Testis (tissue), 5 donors: ENCODE results near the gene CRHR2. TPM values are rescaled to one million over a fixed set of nuclear protein-coding genes. Genes with fewer than 3 reads are reported as not detected.

Experiments used
- DNase-seq: peaks from one replicate; pipeline ENCODE4 v3.0.0-alpha.2; 2019
- H3K27ac ChIP-seq, 2 donors: fragments of 200-600 bp; sonication (generic); one replicate each; pipeline ENCODE4 v1.5.1; 2019
- H3K27me3 ChIP-seq: fragments of 200-600 bp; sonication (generic); one replicate; pipeline ENCODE4 v1.5.1; 2019
- H3K36me3 ChIP-seq: fragments of 200-600 bp; sonication (generic); one replicate; pipeline ENCODE4 v1.5.1; 2017; ENCODE audit warnings: low read depth; ENCODE audit errors: missing control alignments
- H3K4me1 ChIP-seq: fragments of 200-600 bp; sonication (generic); one replicate; pipeline ENCODE4 v1.5.1; 2019
- H3K4me3 ChIP-seq, 2 donors: fragments of 200-600 bp; sonication (generic); one replicate each; pipeline ENCODE4 v1.5.1; 2017 to 2019
- H3K9me3 ChIP-seq: fragments of 200-600 bp; sonication (generic); one replicate; pipeline ENCODE4 v1.5.1; 2017
- CTCF ChIP-seq, 3 experiments: fragments of 450-650 bp in 2 of 3; fragments of 200-600 bp in 1 of 3; sonication (generic) in 1 of 3; IDR thresholded peaks; one replicate each; pipeline ENCODE4 v1.5.1; 2016 to 2019; ENCODE audit warnings: antibody characterized with exemption in 3 of 3, mild to moderate bottlenecking in 2 of 3, moderate library complexity in 1 of 3
- POLR2A ChIP-seq: fragments of 450-650 bp; IDR thresholded peaks from one replicate; pipeline ENCODE4 v1.6.1; 2017; ENCODE audit warnings: antibody characterized with exemption, mild to moderate bottlenecking, moderate library complexity
- WGBS, 2 donors: methylation state at CpG; one replicate each; pipeline ENCODE4 v1.1.5; 2018; 5-methylcytosine and 5-hydroxymethylcytosine counted together
- intact Hi-C: fragments of 100-400 bp; cut with DNase I; formaldehyde crosslinking; loops from one replicate; pipeline ENCODE4 v1.15.1; 2023; ENCODE audit warnings: low total_unique reads
- long read RNA-seq, 2 donors: transcript quantifications; one replicate each; lab custom pipeline, GENCODE V29; 2026
- polyA plus RNA-seq: library from polyadenylated mRNA; stranded (reverse); fragments of 350-450 nt; fragmentation: Illumina TruSeq; extraction: RNeasy Lipid Tissue Mini Kit (QIAGEN cat#74804); gene quantifications from one replicate; pipeline ENCODE4 v1.2.3, GENCODE V29; 2014; ENCODE audit warnings: low read depth, low replicate concordance; ENCODE audit not compliant: insufficient read depth
- total RNA-seq, 2 donors: library from RNA; depleted of rRNA; stranded (reverse); fragments of >200 nt; gene quantifications; one replicate each; pipeline ENCODE4 v1.2.3, GENCODE V29; 2016

CRHR2 gene
- total RNA-seq (1 to 10 TPM in 1 of 2 donors, under 1 TPM in 1; 0.50 to 1.2 TPM), polyA plus RNA-seq (1.3 TPM)
- long read RNA-seq, donor 1 = 0 reads
- long read RNA-seq, donor 2 = 0 reads

GRCh38 chr7:30682212-30683083, at the start of gene CRHR2:
Gene CRHR2, minus strand, starts transcription at chr7:30682456. Its CDS starts 176 bp downstream, at chr7:30682280.
- WGBS, 2 donors = 3 to 20% methylated on average over 4 to 63 of the region's 67 CpGs
- Histone ChIP-seq H3K27ac (no peak within 1 kb of the TSS), H3K27me3 (no peaks in the 10 kb centered on the region), H3K4me1 (peaks cover 10% of the 10 kb centered on the region), H3K4me3 (peak within 1 kb of the TSS; percentile 40 to 51), H3K36me3 (no peaks in the 10 kb centered on the region), H3K9me3 (no peaks in the 10 kb centered on the region)
- intact Hi-C loops = loop anchor here (10.0 kb wide), 1 partner anchor 62 kb away; no protein-coding TSS in a partner anchor
- TF ChIP-seq CTCF (IDR thresholded peaks at IDR 0.05) = peak in 1 of 3 experiments; percentile 12
- TF ChIP-seq POLR2A = no peak
- DNase-seq = peak; percentile 25

- Histone ChIP-seq H3K4me3 (no peak overlapping the region), H3K9me3 (no peaks in the 10 kb centered on the region), H3K36me3 (no peaks in the 10 kb centered on the region), H3K27ac (no peak overlapping the region), H3K27me3 (no peaks in the 10 kb centered on the region), H3K4me1 (no peaks in the 10 kb centered on the region)
- TF ChIP-seq CTCF (IDR thresholded peaks at IDR 0.05) (no peak), POLR2A (no peak)
- 77 to 84% methylated on average over 8 to 11 of the region's 11 CpGs for WGBS, 2 donors
- DNase-seq = no peak
- intact Hi-C loops = loop anchor here (10.0 kb wide), 1 partner anchor 243 kb away; no protein-coding TSS in a partner anchor
Observed at GRCh38 chr7:30731581-30731980, 49.3 kb upstream of the CRHR2 start.

GRCh38 chr7:30730996-30731395, 48.7 kb upstream of the CRHR2 start:
- intact Hi-C loops = loop anchor here (10.0 kb wide), 1 partner anchor 244 kb away; no protein-coding TSS in a partner anchor
- Histone ChIP-seq H3K9me3 (no peaks in the 10 kb centered on the region), H3K4me1 (no peaks in the 10 kb centered on the region), H3K4me3 (no peak overlapping the region), H3K36me3 (no peaks in the 10 kb centered on the region), H3K27me3 (no peaks in the 10 kb centered on the region), H3K27ac (no peak overlapping the region)
- 87% methylated on average over 4 of the region's 4 CpGs for WGBS, 2 donors
- DNase-seq = no peak
- TF ChIP-seq POLR2A = no peak
- TF ChIP-seq CTCF (IDR thresholded peaks at IDR 0.05) = no peak

DNA sequence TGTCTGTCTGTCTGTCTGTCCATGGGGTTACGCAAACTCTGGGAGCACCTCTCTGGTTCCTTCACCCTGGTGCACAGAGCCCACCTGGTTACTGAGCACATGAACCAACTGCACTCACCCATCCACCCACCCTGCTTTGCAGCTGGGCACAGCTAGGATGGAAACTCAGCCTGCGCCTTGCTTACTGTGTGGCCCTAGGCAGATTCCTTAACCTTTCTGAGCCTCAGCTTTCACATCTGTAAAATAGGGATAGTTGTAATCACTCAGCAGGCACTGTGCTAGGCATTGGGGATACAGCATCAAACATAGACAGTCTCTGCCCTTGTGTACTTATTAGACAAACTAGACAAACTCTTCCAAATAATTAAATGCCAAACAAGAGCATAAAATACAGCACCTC, 47.8 kb upstream of the CRHR2 start:
- Histone ChIP-seq H3K27ac (no peak overlapping the region), H3K4me3 (no peak overlapping the region), H3K27me3 (no peaks in the 10 kb centered on the region), H3K4me1 (no peaks in the 10 kb centered on the region), H3K36me3 (no peaks in the 10 kb centered on the region), H3K9me3 (no peaks in the 10 kb centered on the region)
- intact Hi-C loops = loop anchor here (10.0 kb wide), 1 partner anchor 245 kb away; no protein-coding TSS in a partner anchor
- no peak for DNase-seq
- 93 to 98% methylated on average over 2 of the region's 2 CpGs for WGBS, 2 donors
- no peak for TF ChIP-seq POLR2A
- TF ChIP-seq CTCF (IDR thresholded peaks at IDR 0.05) = no peak
